Testis (tissue), 2 donors: ENCODE data around the gene VASN.

Experiments
- POLR2A ChIP-seq: fragments of 450-650 bp; IDR thresholded peaks from one replicate; pipeline ENCODE4 v1.6.1; 2017; ENCODE audit warnings: antibody characterized with exemption, mild to moderate bottlenecking, moderate library complexity
- TF ChIP-seq, protein P1 (sequence below), 3 experiments: fragments of 450-650 bp in 2 of 3; fragments of 200-600 bp in 1 of 3; sonication (generic) in 1 of 3; IDR thresholded peaks; one replicate each; pipeline ENCODE4 v1.5.1; 2016 to 2019; ENCODE audit warnings: antibody characterized with exemption in 3 of 3, mild to moderate bottlenecking in 2 of 3, moderate library complexity in 1 of 3

DNA sequence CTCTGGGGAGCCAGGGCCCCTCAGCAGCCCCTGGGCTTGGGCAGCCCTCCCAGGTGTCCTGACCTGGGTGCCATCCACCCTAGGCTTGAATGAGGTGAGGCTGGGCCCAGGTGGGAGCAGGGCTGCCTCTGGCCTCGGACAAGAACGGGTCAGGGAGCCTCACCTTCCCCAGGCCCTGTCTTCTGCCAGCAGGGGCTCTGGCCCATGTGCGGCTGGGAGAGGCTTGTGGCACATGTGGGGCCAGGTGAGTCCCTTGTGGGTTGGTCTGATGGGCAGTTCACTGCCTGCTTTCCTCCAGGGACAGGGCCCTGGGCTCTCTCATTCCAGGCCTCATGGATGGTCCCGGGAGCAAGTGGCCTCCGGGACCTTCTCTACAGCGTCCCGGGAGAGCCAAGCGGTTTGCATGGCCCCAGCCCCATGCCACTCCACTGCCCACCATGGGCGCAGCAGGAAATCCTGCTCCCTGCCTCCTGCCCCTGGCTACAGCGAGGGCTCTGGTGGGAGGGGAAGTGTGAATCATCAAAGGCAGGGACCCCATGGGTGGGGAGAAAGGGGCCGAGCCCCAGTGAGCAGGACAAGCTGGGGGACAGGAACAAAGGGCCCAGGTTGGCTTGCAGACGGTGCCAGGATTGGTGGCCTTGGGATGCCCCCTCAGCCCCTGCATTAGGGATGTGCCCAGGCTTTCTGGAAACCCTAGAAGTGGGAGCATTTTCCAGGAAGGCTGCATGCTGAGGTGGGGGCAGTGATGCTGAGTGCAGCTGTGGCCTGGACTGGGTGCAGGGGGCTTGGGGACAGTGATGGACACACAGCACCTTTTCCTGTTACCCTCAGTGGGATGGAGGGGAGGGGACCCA lies 12.2 kb downstream of the VASN start:
- no peak for TF ChIP-seq POLR2A
- TF ChIP-seq, protein P1, sequence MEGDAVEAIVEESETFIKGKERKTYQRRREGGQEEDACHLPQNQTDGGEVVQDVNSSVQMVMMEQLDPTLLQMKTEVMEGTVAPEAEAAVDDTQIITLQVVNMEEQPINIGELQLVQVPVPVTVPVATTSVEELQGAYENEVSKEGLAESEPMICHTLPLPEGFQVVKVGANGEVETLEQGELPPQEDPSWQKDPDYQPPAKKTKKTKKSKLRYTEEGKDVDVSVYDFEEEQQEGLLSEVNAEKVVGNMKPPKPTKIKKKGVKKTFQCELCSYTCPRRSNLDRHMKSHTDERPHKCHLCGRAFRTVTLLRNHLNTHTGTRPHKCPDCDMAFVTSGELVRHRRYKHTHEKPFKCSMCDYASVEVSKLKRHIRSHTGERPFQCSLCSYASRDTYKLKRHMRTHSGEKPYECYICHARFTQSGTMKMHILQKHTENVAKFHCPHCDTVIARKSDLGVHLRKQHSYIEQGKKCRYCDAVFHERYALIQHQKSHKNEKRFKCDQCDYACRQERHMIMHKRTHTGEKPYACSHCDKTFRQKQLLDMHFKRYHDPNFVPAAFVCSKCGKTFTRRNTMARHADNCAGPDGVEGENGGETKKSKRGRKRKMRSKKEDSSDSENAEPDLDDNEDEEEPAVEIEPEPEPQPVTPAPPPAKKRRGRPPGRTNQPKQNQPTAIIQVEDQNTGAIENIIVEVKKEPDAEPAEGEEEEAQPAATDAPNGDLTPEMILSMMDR (IDR thresholded peaks at IDR 0.05): no peak
